ENCODE data around the gene AP5Z1.
A peak's percentile ranks its signal among the peaks of the same experiment; 100 is the strongest.

AP5Z1 gene

DNA sequence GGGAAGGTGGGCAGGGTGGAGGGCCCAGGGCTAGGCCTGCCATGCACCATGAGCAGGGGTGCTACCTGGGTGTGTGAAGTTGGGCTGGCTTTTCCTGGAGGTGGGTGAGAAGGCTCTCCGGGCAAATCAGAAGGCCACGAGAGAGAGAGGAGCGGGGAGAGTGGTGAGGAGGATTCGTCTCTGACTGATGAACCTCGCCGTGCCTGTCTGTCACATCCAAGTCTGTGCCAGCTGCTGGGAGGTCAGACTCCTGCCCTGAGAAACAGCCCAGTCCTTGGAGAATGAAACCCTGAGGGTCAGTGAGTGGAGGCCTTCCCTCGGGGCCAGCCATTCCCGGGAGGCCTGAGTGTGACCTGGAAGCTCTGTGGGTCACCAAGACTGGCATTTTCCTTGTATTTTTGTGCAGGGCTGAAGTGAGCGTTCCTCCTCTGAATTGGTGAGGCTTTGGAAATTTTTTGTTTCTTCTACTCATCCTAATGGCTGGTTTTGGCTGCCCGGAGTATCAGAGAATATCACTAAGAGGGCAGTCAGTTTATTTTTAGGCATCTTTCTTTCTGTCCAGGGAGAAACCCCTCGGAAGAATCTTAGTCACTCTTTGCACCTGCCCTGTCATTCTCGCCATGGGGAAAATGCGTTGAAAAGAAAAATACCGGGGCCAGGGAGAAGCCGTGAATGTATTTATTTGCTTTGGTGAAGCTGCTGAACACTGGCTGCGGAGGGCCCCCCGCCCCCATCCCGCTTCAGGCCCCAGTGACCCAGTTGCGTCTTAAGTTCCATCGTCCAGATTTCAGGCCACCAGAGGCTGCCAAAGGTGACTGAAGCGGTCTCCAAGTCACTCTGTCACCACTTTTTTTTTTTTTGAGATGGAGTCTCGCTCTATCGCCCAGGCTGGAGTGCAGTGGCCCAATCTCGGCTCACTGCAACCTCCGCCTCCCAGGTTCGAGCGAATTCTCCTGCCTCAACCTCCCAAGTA lies 6.5 kb upstream of the AP5Z1 start:
- Histone ChIP-seq H3K9me3 (ENCODE audit: control insufficient read depth, insufficient read depth, low read length) (no peaks in the 10 kb centered on the region), H3K9ac (ENCODE audit: low read depth, low read length) (no peak overlapping the region), H3K27me3 (ENCODE audit: control insufficient read depth, insufficient read depth, low read length) (no peaks in the 10 kb centered on the region), H3K36me3 (ENCODE audit: control insufficient read depth, insufficient read depth, low read length) (peaks cover under 1% of the 10 kb centered on the region; the same call in 1 of the 2 replicates), H3K4me3 (ENCODE audit: low read depth, low read length) (no peak overlapping the region), H3K4me1 (ENCODE audit: control insufficient read depth, insufficient read depth, low read length) (no peaks in the 10 kb centered on the region), H3K27ac (ENCODE audit: low read depth, low read length) (no peak overlapping the region)

DNA sequence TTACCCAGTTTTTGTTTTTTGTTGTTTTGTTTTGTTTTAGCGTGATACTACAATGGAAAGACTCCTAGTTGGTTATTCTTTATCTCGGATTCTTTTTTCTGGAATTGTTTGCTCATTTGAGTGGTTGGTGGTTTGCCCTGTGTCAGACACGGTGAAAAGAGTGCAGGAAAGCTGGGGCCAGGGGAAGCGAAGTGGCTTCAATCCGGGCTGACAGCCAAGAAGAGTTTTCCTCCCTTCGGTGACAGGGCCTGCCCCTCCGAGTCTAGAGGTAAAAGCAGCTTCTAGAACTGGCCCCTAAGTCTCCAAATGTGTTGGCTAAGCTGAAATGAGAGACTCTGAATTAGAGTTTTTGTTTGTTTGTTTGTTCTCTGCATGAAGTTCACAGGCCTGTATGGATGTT lies 5.7 kb upstream of the AP5Z1 start:
- H3K9ac ChIP-seq (ENCODE audit: low read depth, low read length), result no peak overlapping the region
- 0 out of 2 replicates have a peak, but pooled peaks cover 4% of the 10 kb centered on the region for H3K4me1 ChIP-seq (ENCODE audit: control insufficient read depth, insufficient read depth, low read length)
- H3K4me3 ChIP-seq (ENCODE audit: low read depth, low read length), result no peak overlapping the region
- H3K36me3 ChIP-seq (ENCODE audit: control insufficient read depth, insufficient read depth, low read length), result no peaks in the 10 kb centered on the region
- no peak overlapping the region for H3K27ac ChIP-seq (ENCODE audit: low read depth, low read length)
- no peaks in the 10 kb centered on the region for H3K9me3 ChIP-seq (ENCODE audit: control insufficient read depth, insufficient read depth, low read length)
- no peaks in the 10 kb centered on the region for H3K27me3 ChIP-seq (ENCODE audit: control insufficient read depth, insufficient read depth, low read length)

DNA sequence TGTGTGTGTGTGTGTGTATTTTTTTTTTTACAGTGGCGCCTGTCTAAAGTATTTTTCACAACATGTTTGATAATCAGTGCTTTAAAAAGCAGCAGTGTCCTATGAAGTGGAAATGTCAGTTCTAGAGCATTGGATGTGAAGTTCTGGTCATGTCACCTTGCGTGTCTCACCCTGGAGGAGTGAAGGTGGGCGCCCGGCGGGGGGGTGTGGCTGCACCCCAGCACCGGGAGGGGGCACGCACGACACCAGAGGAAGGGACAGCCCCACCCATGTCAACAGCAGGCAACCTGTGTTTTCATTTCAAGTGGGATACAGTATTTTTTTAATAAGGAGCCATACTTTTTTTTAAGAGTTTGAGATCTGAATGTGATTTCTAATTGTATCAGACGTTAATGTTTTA lies 4.5 kb upstream of the AP5Z1 start:
- H3K27ac ChIP-seq (ENCODE audit: low read depth, low read length), result no peak overlapping the region
- no peak overlapping the region for H3K4me3 ChIP-seq (ENCODE audit: low read depth, low read length)
- no peaks in the 10 kb centered on the region for H3K9me3 ChIP-seq (ENCODE audit: control insufficient read depth, insufficient read depth, low read length)
- H3K9ac ChIP-seq (ENCODE audit: low read depth, low read length), result no peak overlapping the region
- no peaks in the 10 kb centered on the region for H3K36me3 ChIP-seq (ENCODE audit: control insufficient read depth, insufficient read depth, low read length)
- H3K4me1 ChIP-seq (ENCODE audit: control insufficient read depth, insufficient read depth, low read length), result 0 out of 2 replicates have a peak, but pooled peaks cover 4% of the 10 kb centered on the region
- H3K27me3 ChIP-seq (ENCODE audit: control insufficient read depth, insufficient read depth, low read length), result no peaks in the 10 kb centered on the region

DNA sequence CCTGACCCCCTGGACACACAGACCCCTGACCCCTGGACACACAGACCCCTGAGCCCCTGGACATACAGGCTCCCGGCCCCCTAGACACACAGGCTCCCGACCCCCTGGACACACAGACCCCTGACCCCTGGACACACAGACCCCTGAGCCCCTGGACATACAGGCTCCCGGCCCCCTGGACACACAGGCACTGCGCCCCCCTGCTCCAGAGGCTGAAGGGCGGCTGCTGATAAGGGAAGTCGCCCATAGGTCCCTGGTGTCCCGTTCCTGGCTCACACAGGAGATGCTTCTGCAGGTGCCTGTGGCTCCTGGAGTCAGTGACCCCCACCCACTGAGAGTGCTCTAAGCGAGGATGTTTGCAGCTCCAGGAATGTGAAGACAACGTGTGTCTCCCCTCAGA lies 3.7 kb upstream of the AP5Z1 start:
- H3K9ac ChIP-seq (ENCODE audit: low read depth, low read length), result no peak overlapping the region
- H3K4me3 ChIP-seq (ENCODE audit: low read depth, low read length), result no peak overlapping the region
- no peak overlapping the region for H3K27ac ChIP-seq (ENCODE audit: low read depth, low read length)
- no peaks in the 10 kb centered on the region for H3K9me3 ChIP-seq (ENCODE audit: control insufficient read depth, insufficient read depth, low read length)
- 0 out of 2 replicates have a peak, but pooled peaks cover 4% of the 10 kb centered on the region for H3K4me1 ChIP-seq (ENCODE audit: control insufficient read depth, insufficient read depth, low read length)
- H3K27me3 ChIP-seq (ENCODE audit: control insufficient read depth, insufficient read depth, low read length), result no peaks in the 10 kb centered on the region
- no peaks in the 10 kb centered on the region for H3K36me3 ChIP-seq (ENCODE audit: control insufficient read depth, insufficient read depth, low read length)

DNA sequence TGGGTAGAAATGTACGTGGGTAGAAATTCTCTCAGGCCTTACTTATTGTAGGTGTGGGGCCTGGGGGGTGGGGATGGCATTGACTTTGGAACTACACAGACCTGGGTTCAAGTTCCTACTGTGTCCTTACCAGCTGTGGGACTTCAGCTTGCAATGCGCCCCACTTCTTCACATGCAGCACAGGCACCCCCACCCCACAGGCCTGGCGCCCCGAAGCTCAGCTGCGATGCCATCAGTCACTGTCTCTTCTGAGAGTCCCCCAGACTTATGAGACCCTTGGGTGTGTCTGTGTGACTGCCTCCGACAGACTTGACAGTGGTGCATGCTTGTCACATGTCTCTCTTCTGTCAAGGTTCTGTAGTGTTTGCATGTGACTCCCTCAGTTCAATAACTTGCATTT lies 3.1 kb upstream of the AP5Z1 start:
- Histone ChIP-seq H3K4me1 (ENCODE audit: control insufficient read depth, insufficient read depth, low read length) (0 out of 2 replicates have a peak, but pooled peaks cover 4% of the 10 kb centered on the region), H3K9ac (ENCODE audit: low read depth, low read length) (no peak overlapping the region), H3K9me3 (ENCODE audit: control insufficient read depth, insufficient read depth, low read length) (no peaks in the 10 kb centered on the region), H3K27ac (ENCODE audit: low read depth, low read length) (no peak overlapping the region), H3K4me3 (ENCODE audit: low read depth, low read length) (no peak overlapping the region), H3K36me3 (ENCODE audit: control insufficient read depth, insufficient read depth, low read length) (no peaks in the 10 kb centered on the region), H3K27me3 (ENCODE audit: control insufficient read depth, insufficient read depth, low read length) (no peaks in the 10 kb centered on the region)

DNA sequence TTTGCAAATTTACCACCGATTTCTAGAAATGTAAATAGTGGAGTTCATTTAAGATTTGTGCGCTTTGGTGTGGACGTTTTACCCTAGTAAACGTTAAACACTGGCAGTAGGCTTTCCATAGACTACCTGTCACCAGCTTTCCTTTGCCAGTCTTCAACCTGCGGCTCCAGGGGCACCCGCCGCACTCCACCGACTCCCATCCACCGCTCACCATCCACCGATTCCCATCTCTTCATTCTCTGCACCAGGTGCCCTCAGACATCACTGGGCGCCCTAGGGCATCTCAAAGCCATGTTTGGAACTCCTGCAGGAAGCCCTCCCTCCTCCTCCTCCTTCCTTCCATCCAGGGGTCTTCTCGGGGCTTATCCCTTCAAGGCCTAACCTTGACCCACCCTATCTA lies 1.4 kb upstream of the AP5Z1 start:
- Histone ChIP-seq H3K9ac (ENCODE audit: low read depth, low read length) (no peak overlapping the region), H3K4me3 (ENCODE audit: low read depth, low read length) (no peak overlapping the region), H3K27ac (ENCODE audit: low read depth, low read length) (no peak overlapping the region), H3K36me3 (ENCODE audit: control insufficient read depth, insufficient read depth, low read length) (no peaks in the 10 kb centered on the region), H3K9me3 (ENCODE audit: control insufficient read depth, insufficient read depth, low read length) (no peaks in the 10 kb centered on the region), H3K4me1 (ENCODE audit: control insufficient read depth, insufficient read depth, low read length) (0 out of 2 replicates have a peak, but pooled peaks cover 4% of the 10 kb centered on the region), H3K27me3 (ENCODE audit: control insufficient read depth, insufficient read depth, low read length) (no peaks in the 10 kb centered on the region)

DNA sequence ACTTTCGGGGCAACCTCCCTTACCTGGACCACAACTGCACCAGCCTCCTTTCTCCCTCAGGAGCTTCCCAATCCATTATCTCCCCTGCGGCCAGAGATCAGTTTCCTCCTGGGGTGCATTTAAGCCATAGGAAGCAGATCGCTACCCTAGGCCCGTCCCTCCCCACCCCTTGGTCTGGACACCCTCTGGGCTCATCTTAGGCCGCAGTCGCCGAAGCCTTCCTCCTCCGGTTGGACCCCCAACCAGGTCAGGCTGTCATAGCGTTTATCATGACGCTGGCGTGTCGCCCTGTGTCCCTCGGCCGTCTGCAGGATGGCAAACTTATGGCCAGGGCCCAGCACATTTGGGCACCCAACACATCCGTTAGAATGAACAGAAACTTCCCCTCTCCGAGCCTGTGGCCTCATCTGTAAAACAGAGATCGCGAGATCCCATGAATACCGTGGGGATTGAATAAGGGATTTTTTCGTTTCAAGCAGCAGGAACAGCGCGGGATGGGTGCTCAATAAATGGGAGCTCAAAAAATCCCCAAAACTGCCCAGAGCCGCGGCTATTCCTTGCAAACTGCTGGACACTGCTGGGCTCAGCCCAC lies 669 bp upstream of the AP5Z1 start:
- H3K27me3 ChIP-seq (ENCODE audit: control insufficient read depth, insufficient read depth, low read length), result no peaks in the 10 kb centered on the region

DNA sequence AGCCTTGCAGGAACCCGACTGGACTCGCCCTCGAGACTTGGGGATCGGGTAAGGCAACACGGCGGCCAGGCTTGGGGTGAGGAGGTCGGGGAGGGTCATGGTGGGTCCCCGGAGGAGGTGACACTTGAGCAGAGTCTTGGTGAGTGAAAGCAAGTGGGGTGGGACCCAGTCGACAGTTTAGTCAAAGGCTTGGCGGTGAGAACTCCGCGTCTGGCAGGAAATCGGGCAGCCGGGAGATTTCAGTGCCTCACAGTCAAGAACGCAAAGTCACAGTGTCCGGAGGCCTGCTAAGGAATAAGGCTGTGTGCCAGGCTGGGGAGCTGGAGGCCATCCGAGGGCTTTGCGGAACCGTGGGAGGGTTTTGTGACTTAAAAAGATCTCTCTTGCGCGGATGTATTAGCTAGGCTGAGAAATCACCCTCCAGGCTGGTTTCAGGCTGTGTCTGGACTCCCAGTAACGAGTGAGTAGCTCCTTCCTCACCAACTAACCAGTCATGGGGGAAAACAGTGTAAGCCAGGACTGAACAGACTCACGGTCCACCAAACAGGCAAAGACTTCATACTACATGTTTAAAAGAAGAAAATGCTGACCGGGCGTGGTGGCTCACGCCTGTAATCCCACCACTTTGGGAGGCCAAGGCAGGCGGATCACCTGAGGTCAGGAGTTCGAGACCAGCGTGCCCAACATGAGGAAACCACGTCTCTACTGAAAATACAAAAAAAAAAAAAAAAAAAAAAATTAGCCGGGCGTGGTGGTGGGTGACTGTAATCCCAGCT lies 613 bp downstream of the AP5Z1 start:
- H3K9ac ChIP-seq (ENCODE audit: low read depth, low read length), result peak overlapping the region; percentile 70
- H3K36me3 ChIP-seq (ENCODE audit: control insufficient read depth, insufficient read depth, low read length), result peaks cover under 1% of the 10 kb centered on the region
- H3K4me1 ChIP-seq (ENCODE audit: control insufficient read depth, insufficient read depth, low read length), result 0 out of 2 replicates have a peak, but pooled peaks cover 4% of the 10 kb centered on the region
- no peaks in the 10 kb centered on the region for H3K27me3 ChIP-seq (ENCODE audit: control insufficient read depth, insufficient read depth, low read length)
- no peaks in the 10 kb centered on the region for H3K9me3 ChIP-seq (ENCODE audit: control insufficient read depth, insufficient read depth, low read length)
- peak overlapping the region; percentile 50 for H3K27ac ChIP-seq (ENCODE audit: low read depth, low read length)
- peak overlapping the region; percentile 84 for H3K4me3 ChIP-seq (ENCODE audit: low read depth, low read length)

More for the DNA sequence above, 669 bp upstream of the AP5Z1 start:
- Histone ChIP-seq H3K4me3 (ENCODE audit: low read depth, low read length) (peak overlapping the region; percentile 84), H3K4me1 (ENCODE audit: control insufficient read depth, insufficient read depth, low read length) (0 out of 2 replicates have a peak, but pooled peaks cover 4% of the 10 kb centered on the region), H3K36me3 (ENCODE audit: control insufficient read depth, insufficient read depth, low read length) (no peaks in the 10 kb centered on the region), H3K27ac (ENCODE audit: low read depth, low read length) (peak overlapping the region; percentile 85), H3K9ac (ENCODE audit: low read depth, low read length) (peak overlapping the region; percentile 70), H3K9me3 (ENCODE audit: control insufficient read depth, insufficient read depth, low read length) (no peaks in the 10 kb centered on the region)

DNA sequence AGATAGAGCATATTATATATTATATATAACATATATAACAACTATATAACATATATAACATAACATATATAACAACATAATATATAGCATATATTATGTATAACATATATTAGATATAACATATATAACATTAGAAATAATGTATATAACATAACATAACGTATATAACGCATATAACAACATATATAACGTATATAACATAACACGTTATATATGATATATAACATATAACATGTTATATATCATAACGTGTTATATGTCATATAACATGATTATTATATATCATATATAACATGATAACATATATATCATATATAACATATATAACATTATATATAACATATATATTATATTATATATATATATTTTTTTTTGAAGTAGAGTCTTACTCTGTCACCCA lies 3.7 kb downstream of the AP5Z1 start:
- Histone ChIP-seq H3K27me3 (ENCODE audit: control insufficient read depth, insufficient read depth, low read length) (no peaks in the 10 kb centered on the region), H3K27ac (ENCODE audit: low read depth, low read length) (no peak overlapping the region), H3K9me3 (ENCODE audit: control insufficient read depth, insufficient read depth, low read length) (no peaks in the 10 kb centered on the region), H3K36me3 (ENCODE audit: control insufficient read depth, insufficient read depth, low read length) (peaks cover 27% of the 10 kb centered on the region), H3K9ac (ENCODE audit: low read depth, low read length) (no peak overlapping the region), H3K4me1 (ENCODE audit: control insufficient read depth, insufficient read depth, low read length) (0 out of 2 replicates have a peak, but pooled peaks cover 4% of the 10 kb centered on the region), H3K4me3 (ENCODE audit: low read depth, low read length) (no peak overlapping the region)

DNA sequence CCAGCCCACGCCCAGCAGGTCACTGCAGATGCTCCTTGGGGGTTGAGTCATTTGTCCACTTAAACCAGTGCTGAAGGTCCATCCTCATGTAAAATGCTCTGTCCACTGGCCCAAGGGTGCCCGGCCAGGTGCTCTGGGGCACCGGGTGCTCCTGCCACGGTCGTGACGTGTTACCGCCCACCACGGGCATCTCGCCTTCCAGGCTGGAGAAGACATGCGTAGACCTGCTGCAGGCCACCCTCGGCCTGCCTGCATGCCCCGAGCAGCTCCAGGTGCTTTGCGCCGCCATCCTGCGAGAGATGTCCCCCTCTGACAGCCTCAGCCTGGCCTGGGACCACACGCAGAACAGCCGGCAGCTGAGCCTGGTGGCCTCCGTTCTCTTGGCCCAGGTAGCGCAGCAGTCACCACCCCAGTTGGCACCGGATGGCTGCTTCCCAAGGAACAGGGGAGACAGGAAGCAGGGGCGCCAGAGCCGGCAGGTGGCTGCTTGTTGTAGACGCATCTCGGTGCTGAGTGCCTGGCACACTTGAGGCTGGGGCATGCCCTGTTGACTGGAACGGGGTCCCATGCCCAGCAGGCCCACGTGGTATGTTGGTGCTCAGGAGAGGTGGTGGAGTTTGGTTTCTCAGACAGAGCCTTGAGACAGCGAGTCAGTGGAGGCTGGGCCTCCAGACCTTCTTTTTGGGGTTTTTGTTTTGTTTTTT lies 6.1 kb downstream of the AP5Z1 start:
- H3K36me3 ChIP-seq (ENCODE audit: control insufficient read depth, insufficient read depth, low read length), result peaks cover 41% of the 10 kb centered on the region
- H3K4me3 ChIP-seq (ENCODE audit: low read depth, low read length), result no peak overlapping the region
- H3K9ac ChIP-seq (ENCODE audit: low read depth, low read length), result no peak overlapping the region
- no peak overlapping the region for H3K27ac ChIP-seq (ENCODE audit: low read depth, low read length)
- H3K9me3 ChIP-seq (ENCODE audit: control insufficient read depth, insufficient read depth, low read length), result no peaks in the 10 kb centered on the region
- H3K4me1 ChIP-seq (ENCODE audit: control insufficient read depth, insufficient read depth, low read length), result no peaks in the 10 kb centered on the region
- H3K27me3 ChIP-seq (ENCODE audit: control insufficient read depth, insufficient read depth, low read length), result no peaks in the 10 kb centered on the region

Measured in HUES48 (cell line).